GM10847 (cell line): ENCODE data around the gene CPB1.

ENCODE experiments used
- POLR2A ChIP-seq: IDR thresholded peaks from 2 replicates; pipeline ENCODE4 v1.6.1; 2011; ENCODE audit not compliant: insufficient read length; ENCODE audit errors: extremely low read depth

CPB1 gene

GRCh38 chr3:148857316-148857715, 29.7 kb downstream of the CPB1 start:
- TF ChIP-seq POLR2A: no peak

- TF ChIP-seq POLR2A: no peak
Measured at GRCh38 chr3:148861277-148861869, 33.8 kb downstream of the CPB1 start.

GRCh38 chr3:148863297-148863696, 35.7 kb downstream of the CPB1 start:
- no peak for TF ChIP-seq POLR2A

- TF ChIP-seq POLR2A: no peak
Measured at GRCh38 chr3:148863814-148864213, 36.2 kb downstream of the CPB1 start.

- TF ChIP-seq POLR2A: no peak
Measured at GRCh38 chr3:148865049-148865448, 37.4 kb downstream of the CPB1 start, which contains the start of gene CPA3. CPA3 (plus strand) TSS chr3:148865296; CDS start chr3:148865308, 12 bp downstream.

GRCh38 chr3:148866261-148866660, 38.6 kb downstream of the CPB1 start:
- no peak for TF ChIP-seq POLR2A

GRCh38 chr3:148873270-148873927, 45.8 kb downstream of the CPB1 start:
- no peak for TF ChIP-seq POLR2A

- no peak for TF ChIP-seq POLR2A
Measured at GRCh38 chr3:148873977-148874376, 46.4 kb downstream of the CPB1 start.

GRCh38 chr3:148878095-148878494, 50.5 kb downstream of the CPB1 start:
- no peak for TF ChIP-seq POLR2A

GRCh38 chr3:148879256-148879655, 51.6 kb downstream of the CPB1 start:
- no peak for TF ChIP-seq POLR2A

GRCh38 chr3:148880681-148881080, 53.1 kb downstream of the CPB1 start:
- TF ChIP-seq POLR2A: no peak

- no peak for TF ChIP-seq POLR2A
Measured at GRCh38 chr3:148881286-148881685, 53.7 kb downstream of the CPB1 start.

GRCh38 chr3:148882288-148882687, 54.7 kb downstream of the CPB1 start:
- TF ChIP-seq POLR2A: no peak

GRCh38 chr3:148883163-148883562, 55.6 kb downstream of the CPB1 start:
- TF ChIP-seq POLR2A: no peak

- no peak for TF ChIP-seq POLR2A
Measured at GRCh38 chr3:148884261-148884660, 56.6 kb downstream of the CPB1 start.

- TF ChIP-seq POLR2A: no peak
Measured at GRCh38 chr3:148889828-148890227, 62.2 kb downstream of the CPB1 start.

GRCh38 chr3:148896062-148896461, 68.5 kb downstream of the CPB1 start:
- TF ChIP-seq POLR2A: no peak
